Lower lobe of right lung (tissue), 2 donors: ENCODE data around the gene ARL16. TPM values are rescaled to one million over a fixed set of nuclear protein-coding genes. Genes with fewer than 3 reads are reported as not detected.

ENCODE experiments used
- ATAC-seq, 2 donors: fragments of 200-7000 bp; cut with Tn5 transposase; one replicate each; pipeline ENCODE4 v1.9.1; 2020 to 2022; ENCODE audit warnings: mild to moderate bottlenecking in 2 of 2, moderate library complexity in 2 of 2
- DNase-seq: peaks from one replicate; pipeline ENCODE4 v3.0.0-alpha.2; 2020
- H3K27ac ChIP-seq: fragments of 200-600 bp; one replicate; pipeline ENCODE4 v1.8.0; 2022
- H3K27me3 ChIP-seq: fragments of 200-600 bp; one replicate; pipeline ENCODE4 v1.8.0; 2022; ENCODE audit warnings: low read depth
- H3K36me3 ChIP-seq: fragments of 200-600 bp; one replicate; pipeline ENCODE4 v1.8.0; 2022; ENCODE audit warnings: mild to moderate bottlenecking
- H3K4me1 ChIP-seq: fragments of 200-600 bp; one replicate; pipeline ENCODE4 v1.8.0; 2022
- H3K4me3 ChIP-seq: fragments of 200-600 bp; one replicate; pipeline ENCODE4 v1.8.0; 2022; ENCODE audit warnings: mild to moderate bottlenecking
- H3K9me3 ChIP-seq: fragments of 200-600 bp; one replicate; pipeline ENCODE4 v1.8.0; 2022
- CTCF ChIP-seq: fragments of 200-600 bp; IDR thresholded peaks from one replicate; pipeline ENCODE4 v1.8.0; 2022; ENCODE audit warnings: antibody characterized with exemption, mild to moderate bottlenecking
- intact Hi-C: fragments of 100-400 bp; cut with DNase I; formaldehyde crosslinking; loops from one replicate; pipeline ENCODE4 v1.11.0; 2022
- total RNA-seq: library from RNA; stranded (reverse); fragmentation: NEBNext Ultra II Directional; extraction: Animal tissue kit (Norgen Biotek cat#: 25700); gene quantifications from one replicate; pipeline ENCODE4 v1.2.1, GENCODE V29; 2021
- donor health status: DM: no; HTN: yes; CAD: no; lungs with severe emphysema.

Gene ARL16
- total RNA-seq, 1 donor from 2014 or later = 19.0 TPM

GRCh38 chr17:81722184-81723120 lies 38.9 kb upstream of the ARL16 start:
- DNase-seq = peak; percentile 83
- Histone ChIP-seq H3K27me3 (peaks cover 3% of the 10 kb centered on the region), H3K4me3 (no peak overlapping the region), H3K27ac (peak overlapping the region; percentile 24), H3K36me3 (no peaks in the 10 kb centered on the region), H3K9me3 (no peaks in the 10 kb centered on the region), H3K4me1 (peaks cover 9% of the 10 kb centered on the region)
- intact Hi-C loops = no loop called here
- no peak for TF ChIP-seq CTCF
- peak; percentile 94 to 95 for ATAC-seq

GRCh38 chr17:81720267-81721071 lies 36.9 kb upstream of the ARL16 start:
- DNase-seq = peak; percentile 41
- Histone ChIP-seq H3K27ac (no peak overlapping the region), H3K4me1 (peaks cover 9% of the 10 kb centered on the region)

GRCh38 chr17:81719410-81720266 lies 36.0 kb upstream of the ARL16 start:
- no peak overlapping the region for H3K4me3 ChIP-seq
- no peak overlapping the region for H3K27ac ChIP-seq
- peak; percentile 40 for DNase-seq
- H3K36me3 ChIP-seq = no peaks in the 10 kb centered on the region
- H3K27me3 ChIP-seq = no peaks in the 10 kb centered on the region
- no peaks in the 10 kb centered on the region for H3K9me3 ChIP-seq
- intact Hi-C loops = no loop called here
- H3K4me1 ChIP-seq = peaks cover 9% of the 10 kb centered on the region
- no peak for ATAC-seq
- TF ChIP-seq CTCF = no peak

More at GRCh38 chr17:81720267-81721071, 36.9 kb upstream of the ARL16 start:
- intact Hi-C loops = no loop called here
- TF ChIP-seq CTCF = no peak
- ATAC-seq = no peak
- Histone ChIP-seq H3K9me3 (no peaks in the 10 kb centered on the region), H3K36me3 (no peaks in the 10 kb centered on the region), H3K4me3 (no peak overlapping the region), H3K27me3 (no peaks in the 10 kb centered on the region)

GRCh38 chr17:81717766-81718089 lies 34.1 kb upstream of the ARL16 start:
- Histone ChIP-seq H3K4me1 (peaks cover 15% of the 10 kb centered on the region), H3K36me3 (no peaks in the 10 kb centered on the region)
- no peak for ATAC-seq

More at GRCh38 chr17:81717766-81718089, 34.1 kb upstream of the ARL16 start:
- intact Hi-C loops = no loop called here
- DNase-seq = no peak
- no peaks in the 10 kb centered on the region for H3K27me3 ChIP-seq
- no peak overlapping the region for H3K4me3 ChIP-seq
- no peak overlapping the region for H3K27ac ChIP-seq
- no peak for TF ChIP-seq CTCF
- H3K9me3 ChIP-seq = no peaks in the 10 kb centered on the region
